ENCODE results near the gene KRT78. TPM values are rescaled to one million over a fixed set of nuclear protein-coding genes. Genes with fewer than 3 reads are reported as not detected.

Gene KRT78
- total RNA-seq, 1 experiment from 2014 or later: not detected

DNA sequence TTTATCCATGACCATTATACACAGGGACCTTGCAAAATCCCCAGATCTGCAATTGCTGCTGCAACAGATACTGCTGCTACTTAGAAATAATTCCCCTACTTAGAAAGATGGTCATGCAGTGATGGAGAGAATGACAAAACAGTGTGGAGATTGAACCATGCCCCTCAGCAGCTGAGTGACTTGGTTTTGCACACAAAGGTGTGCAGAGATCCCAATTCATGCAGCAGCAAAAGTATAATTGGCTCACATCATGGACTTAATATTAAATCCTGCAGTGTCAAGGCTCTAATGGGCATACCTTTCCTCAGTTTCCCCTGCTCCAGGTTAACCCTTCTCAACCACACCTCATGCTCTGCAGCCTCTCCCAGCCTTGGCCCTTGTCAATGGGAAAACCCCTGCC is 3.0 kb upstream of the KRT78 start:
- POLR2A ChIA-PET (ENCODE audit: low non-redundant PET): no interaction called here
- H3K4me3 ChIP-seq (ENCODE audit: low read depth, low read length, poor library complexity, severe bottlenecking): no peak overlapping the region
- CTCF ChIA-PET: no interaction called here
- H3K27ac ChIP-seq (ENCODE audit: low read depth, low read length, poor library complexity, severe bottlenecking): no peak overlapping the region
- no TSS peak for BruUV-seq (replicated peaks)
- H3K27me3 ChIP-seq (replicated peaks; ENCODE audit: insufficient read depth, low read depth, low read length, poor library complexity): no peaks in the 10 kb centered on the region
- no peaks in the 10 kb centered on the region for H3K9me3 ChIP-seq (ENCODE audit: low read depth, low read length, poor library complexity, severe bottlenecking)
- TF ChIP-seq, protein P1, sequence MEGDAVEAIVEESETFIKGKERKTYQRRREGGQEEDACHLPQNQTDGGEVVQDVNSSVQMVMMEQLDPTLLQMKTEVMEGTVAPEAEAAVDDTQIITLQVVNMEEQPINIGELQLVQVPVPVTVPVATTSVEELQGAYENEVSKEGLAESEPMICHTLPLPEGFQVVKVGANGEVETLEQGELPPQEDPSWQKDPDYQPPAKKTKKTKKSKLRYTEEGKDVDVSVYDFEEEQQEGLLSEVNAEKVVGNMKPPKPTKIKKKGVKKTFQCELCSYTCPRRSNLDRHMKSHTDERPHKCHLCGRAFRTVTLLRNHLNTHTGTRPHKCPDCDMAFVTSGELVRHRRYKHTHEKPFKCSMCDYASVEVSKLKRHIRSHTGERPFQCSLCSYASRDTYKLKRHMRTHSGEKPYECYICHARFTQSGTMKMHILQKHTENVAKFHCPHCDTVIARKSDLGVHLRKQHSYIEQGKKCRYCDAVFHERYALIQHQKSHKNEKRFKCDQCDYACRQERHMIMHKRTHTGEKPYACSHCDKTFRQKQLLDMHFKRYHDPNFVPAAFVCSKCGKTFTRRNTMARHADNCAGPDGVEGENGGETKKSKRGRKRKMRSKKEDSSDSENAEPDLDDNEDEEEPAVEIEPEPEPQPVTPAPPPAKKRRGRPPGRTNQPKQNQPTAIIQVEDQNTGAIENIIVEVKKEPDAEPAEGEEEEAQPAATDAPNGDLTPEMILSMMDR (conservative IDR thresholded peaks at IDR 0.05; ENCODE audit: low read depth, low read length): no peak
- H3K4me1 ChIP-seq (ENCODE audit: insufficient read depth, low read length, poor library complexity, severe bottlenecking): no peaks in the 10 kb centered on the region
- H3K36me3 ChIP-seq (ENCODE audit: insufficient read depth, low read length, poor library complexity, severe bottlenecking): no peaks in the 10 kb centered on the region
- intact Hi-C loops (cut with micrococcal nuclease; ENCODE audit: unreplicated experiment): no loop called here
- no peak for DNase-seq (ENCODE audit: low spot score)

- TF ChIP-seq EZH2 (IDR thresholded peaks at IDR 0.05; ENCODE audit: borderline replicate concordance, low read depth, low read length, poor library complexity, severe bottlenecking): no peak
- TF ChIP-seq, protein P1 (conservative IDR thresholded peaks at IDR 0.05; ENCODE audit: low read depth, low read length): no peak
Observed at GRCh38 chr12:52850681-52851080, 1.9 kb upstream of the KRT78 start.

DNA sequence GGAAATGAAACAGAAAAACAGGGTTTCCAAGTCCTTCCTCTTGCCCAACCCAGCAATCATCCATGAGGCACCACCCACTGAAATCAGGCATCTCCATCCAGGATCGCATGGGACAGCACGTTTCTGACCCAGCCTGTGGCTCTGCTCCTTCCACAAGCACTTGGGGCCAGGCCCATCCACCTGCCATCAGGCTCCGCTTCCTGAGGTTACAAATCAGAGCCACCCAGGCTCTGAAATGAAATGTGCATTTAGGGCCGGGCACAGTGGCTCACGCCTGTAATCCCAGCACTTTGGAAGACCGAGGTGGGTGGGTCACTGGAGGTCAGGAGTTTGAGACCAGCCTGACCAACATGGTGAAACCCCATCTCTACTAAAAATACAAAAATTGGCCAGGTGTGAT is 717 bp upstream of the KRT78 start:
- TF ChIP-seq, protein P1 (conservative IDR thresholded peaks at IDR 0.05; ENCODE audit: low read depth, low read length): no peak
- TF ChIP-seq EZH2 (IDR thresholded peaks at IDR 0.05; ENCODE audit: borderline replicate concordance, low read depth, low read length, poor library complexity, severe bottlenecking): no peak
- Histone ChIP-seq H3K36me3 (ENCODE audit: insufficient read depth, low read length, poor library complexity, severe bottlenecking) (no peaks in the 10 kb centered on the region), H3K9me3 (ENCODE audit: low read depth, low read length, poor library complexity, severe bottlenecking) (no peaks in the 10 kb centered on the region), H3K27me3 (replicated peaks; ENCODE audit: insufficient read depth, low read depth, low read length, poor library complexity) (no peaks in the 10 kb centered on the region), H3K4me1 (ENCODE audit: insufficient read depth, low read length, poor library complexity, severe bottlenecking) (no peaks in the 10 kb centered on the region), H3K4me3 (ENCODE audit: low read depth, low read length, poor library complexity, severe bottlenecking) (no peak overlapping the region), H3K27ac (ENCODE audit: low read depth, low read length, poor library complexity, severe bottlenecking) (no peak overlapping the region)
- intact Hi-C loops (cut with micrococcal nuclease; ENCODE audit: unreplicated experiment): no loop called here
- no TSS peak for BruUV-seq (replicated peaks)
- CTCF ChIA-PET: no interaction called here
- no peak for DNase-seq (ENCODE audit: low spot score)
- POLR2A ChIA-PET (ENCODE audit: low non-redundant PET): no interaction called here

More at GRCh38 chr12:52850681-52851080, 1.9 kb upstream of the KRT78 start:
- ChIA-PET POLR2A (ENCODE audit: low non-redundant PET) (no interaction called here), CTCF (no interaction called here)
- DNase-seq (ENCODE audit: low spot score): no peak
- Histone ChIP-seq H3K9me3 (ENCODE audit: low read depth, low read length, poor library complexity, severe bottlenecking) (no peaks in the 10 kb centered on the region), H3K4me1 (ENCODE audit: insufficient read depth, low read length, poor library complexity, severe bottlenecking) (no peaks in the 10 kb centered on the region), H3K27me3 (replicated peaks; ENCODE audit: insufficient read depth, low read depth, low read length, poor library complexity) (no peaks in the 10 kb centered on the region), H3K36me3 (ENCODE audit: insufficient read depth, low read length, poor library complexity, severe bottlenecking) (no peaks in the 10 kb centered on the region), H3K27ac (ENCODE audit: low read depth, low read length, poor library complexity, severe bottlenecking) (no peak overlapping the region), H3K4me3 (ENCODE audit: low read depth, low read length, poor library complexity, severe bottlenecking) (no peak overlapping the region)
- BruUV-seq (replicated peaks): no TSS peak
- intact Hi-C loops (cut with micrococcal nuclease; ENCODE audit: unreplicated experiment): no loop called here

All from A673 (cell line).